Effector memory CD4-positive, alpha-beta T cell (primary cell): Measurements from ENCODE around the gene NDOR1.

Experiments
- DNase-seq, 3 donors: peaks; one replicate each; pipeline ENCODE4 v3.0.0-alpha.2; 2020
- H3K27ac ChIP-seq: 2 replicates; pipeline ENCODE4 v1.7.0; 2013; ENCODE audit warnings: mild to moderate bottlenecking, low read length, moderate library complexity; ENCODE audit not compliant: insufficient read depth, poor library complexity, severe bottlenecking
- H3K27me3 ChIP-seq: replicated peaks from 2 replicates; pipeline ENCODE4 v1.7.0; 2013; ENCODE audit warnings: mild to moderate bottlenecking, low read length; ENCODE audit not compliant: insufficient read depth, control insufficient read depth, poor library complexity, severe bottlenecking
- H3K36me3 ChIP-seq: 2 replicates; pipeline ENCODE4 v1.7.0; 2013; ENCODE audit warnings: mild to moderate bottlenecking, low read length, moderate library complexity; ENCODE audit not compliant: control insufficient read depth, insufficient read depth
- H3K4me1 ChIP-seq: 2 replicates; pipeline ENCODE4 v1.7.0; 2013; ENCODE audit warnings: low read length, mild to moderate bottlenecking; ENCODE audit not compliant: control insufficient read depth, insufficient read depth, poor library complexity, severe bottlenecking
- H3K4me3 ChIP-seq: 2 replicates; pipeline ENCODE4 v1.7.0; 2013; ENCODE audit warnings: low read length, low read depth, mild to moderate bottlenecking; ENCODE audit not compliant: insufficient read depth, poor library complexity, severe bottlenecking
- H3K9me3 ChIP-seq: 2 replicates; pipeline ENCODE4 v1.7.0; 2013; ENCODE audit warnings: mild to moderate bottlenecking, low read length, moderate library complexity; ENCODE audit not compliant: control insufficient read depth

The NDOR1 gene

DNA sequence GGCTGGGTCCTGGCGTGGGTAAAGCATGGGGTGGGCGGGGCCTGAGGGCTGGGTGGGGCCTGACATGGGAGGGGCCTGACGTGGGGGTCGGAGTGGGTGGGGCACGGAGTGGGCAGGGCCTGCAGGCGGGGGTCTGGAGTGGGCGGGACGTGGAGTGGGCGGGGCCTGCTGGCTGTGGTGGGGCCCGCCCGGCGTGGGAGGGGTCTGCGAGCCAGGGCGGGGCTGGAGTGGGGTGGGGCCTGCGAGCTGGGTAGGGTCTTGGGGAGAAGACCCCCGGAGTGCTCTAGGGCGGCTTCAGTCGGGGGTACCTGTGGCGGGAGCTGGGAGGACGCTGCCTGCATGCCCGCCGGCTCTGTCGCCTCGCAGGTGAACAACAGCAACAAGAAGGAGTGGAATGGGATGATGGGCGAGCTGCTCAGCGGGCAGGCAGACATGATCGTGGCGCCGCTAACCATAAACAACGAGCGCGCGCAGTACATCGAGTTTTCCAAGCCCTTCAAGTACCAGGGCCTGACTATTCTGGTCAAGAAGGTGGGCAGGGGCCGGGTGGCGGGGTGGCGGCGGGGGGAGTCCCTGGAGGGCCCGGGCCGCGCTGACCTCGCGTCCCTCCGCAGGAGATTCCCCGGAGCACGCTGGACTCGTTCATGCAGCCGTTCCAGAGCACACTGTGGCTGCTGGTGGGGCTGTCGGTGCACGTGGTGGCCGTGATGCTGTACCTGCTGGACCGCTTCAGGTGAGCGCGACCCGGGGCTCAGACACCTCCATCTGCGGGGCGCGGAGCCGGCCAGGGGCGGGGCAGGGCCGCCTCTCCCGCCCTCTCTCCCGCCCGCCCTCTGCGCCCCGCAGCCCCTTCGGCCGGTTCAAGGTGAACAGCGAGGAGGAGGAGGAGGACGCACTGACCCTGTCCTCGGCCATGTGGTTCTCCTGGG is 43.7 kb upstream of the NDOR1 start:
- Histone ChIP-seq H3K4me3 (no peak overlapping the region), H3K27me3 (peaks cover 60% of the 10 kb centered on the region), H3K4me1 (peaks cover 20% of the 10 kb centered on the region)

GRCh38 chr9:137162505-137163364 is 42.8 kb upstream of the NDOR1 start:
- no peak for DNase-seq
- H3K4me1 ChIP-seq: peaks cover 18% of the 10 kb centered on the region
- H3K4me3 ChIP-seq: no peak overlapping the region
- H3K27ac ChIP-seq: no peak overlapping the region
- H3K9me3 ChIP-seq: no peaks in the 10 kb centered on the region
- no peaks in the 10 kb centered on the region for H3K36me3 ChIP-seq
- peaks cover 66% of the 10 kb centered on the region for H3K27me3 ChIP-seq

More for the DNA sequence above, 43.7 kb upstream of the NDOR1 start:
- Histone ChIP-seq H3K27ac (no peak overlapping the region), H3K36me3 (no peaks in the 10 kb centered on the region), H3K9me3 (no peaks in the 10 kb centered on the region)
- no peak for DNase-seq

GRCh38 chr9:137163365-137163715 is 42.2 kb upstream of the NDOR1 start:
- Histone ChIP-seq H3K4me3 (no peak overlapping the region), H3K36me3 (no peaks in the 10 kb centered on the region), H3K9me3 (no peaks in the 10 kb centered on the region), H3K4me1 (peaks cover 21% of the 10 kb centered on the region), H3K27ac (no peak overlapping the region), H3K27me3 (peaks cover 71% of the 10 kb centered on the region)
- DNase-seq: no peak

GRCh38 chr9:137163805-137164204 is 41.7 kb upstream of the NDOR1 start:
- no peak overlapping the region for H3K27ac ChIP-seq
- H3K9me3 ChIP-seq: no peaks in the 10 kb centered on the region
- no peaks in the 10 kb centered on the region for H3K36me3 ChIP-seq
- peaks cover 70% of the 10 kb centered on the region for H3K27me3 ChIP-seq
- no peak for DNase-seq
- H3K4me1 ChIP-seq: peaks cover 18% of the 10 kb centered on the region
- no peak overlapping the region for H3K4me3 ChIP-seq

DNA sequence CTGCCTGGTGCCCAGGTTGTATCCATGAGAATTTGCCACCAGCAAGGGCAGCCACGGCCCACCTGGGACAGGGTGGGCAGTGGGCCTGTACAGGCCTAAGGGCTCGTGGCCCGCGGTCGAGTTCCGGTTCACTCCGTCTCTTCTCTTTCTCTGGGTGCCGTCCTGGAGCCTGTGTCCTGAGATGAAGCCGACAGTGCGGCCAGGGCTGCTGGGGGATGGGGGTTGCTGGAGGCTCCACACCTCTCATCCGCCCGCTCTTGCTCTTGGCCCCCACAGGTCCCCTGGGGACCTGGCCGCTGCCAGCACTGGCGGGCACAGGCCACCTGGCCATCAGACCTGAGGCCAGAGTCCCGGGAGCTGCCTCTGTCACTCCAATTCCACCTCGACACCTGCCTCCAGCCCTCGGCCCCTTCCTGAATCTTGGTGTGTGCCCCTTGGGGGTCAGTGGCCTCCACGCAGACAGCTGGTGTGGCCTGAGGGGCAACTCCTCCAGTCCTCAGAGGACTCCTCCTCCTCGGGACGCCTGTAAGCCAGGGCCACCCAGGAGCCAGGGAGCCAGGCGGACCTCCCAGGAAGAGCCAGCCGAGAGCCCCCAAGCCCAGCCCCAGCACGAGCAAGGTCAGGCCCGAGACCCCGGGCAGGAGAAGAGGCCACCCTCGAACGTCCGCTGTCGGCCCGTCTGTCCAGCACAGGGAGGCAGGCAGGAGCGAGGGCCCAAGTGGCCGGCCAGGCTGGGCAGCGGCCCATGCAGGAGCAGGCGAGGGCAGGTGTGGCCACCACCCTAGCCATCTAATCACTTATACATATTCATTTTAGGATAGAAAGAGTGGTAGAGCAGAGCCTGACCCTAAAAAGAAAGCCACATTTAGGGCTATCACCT is 40.9 kb upstream of the NDOR1 start:
- no peak for DNase-seq
- no peaks in the 10 kb centered on the region for H3K9me3 ChIP-seq
- no peak overlapping the region for H3K4me3 ChIP-seq
- no peaks in the 10 kb centered on the region for H3K36me3 ChIP-seq
- peaks cover 73% of the 10 kb centered on the region for H3K27me3 ChIP-seq
- no peak overlapping the region for H3K27ac ChIP-seq
- peaks cover 26% of the 10 kb centered on the region for H3K4me1 ChIP-seq

DNA sequence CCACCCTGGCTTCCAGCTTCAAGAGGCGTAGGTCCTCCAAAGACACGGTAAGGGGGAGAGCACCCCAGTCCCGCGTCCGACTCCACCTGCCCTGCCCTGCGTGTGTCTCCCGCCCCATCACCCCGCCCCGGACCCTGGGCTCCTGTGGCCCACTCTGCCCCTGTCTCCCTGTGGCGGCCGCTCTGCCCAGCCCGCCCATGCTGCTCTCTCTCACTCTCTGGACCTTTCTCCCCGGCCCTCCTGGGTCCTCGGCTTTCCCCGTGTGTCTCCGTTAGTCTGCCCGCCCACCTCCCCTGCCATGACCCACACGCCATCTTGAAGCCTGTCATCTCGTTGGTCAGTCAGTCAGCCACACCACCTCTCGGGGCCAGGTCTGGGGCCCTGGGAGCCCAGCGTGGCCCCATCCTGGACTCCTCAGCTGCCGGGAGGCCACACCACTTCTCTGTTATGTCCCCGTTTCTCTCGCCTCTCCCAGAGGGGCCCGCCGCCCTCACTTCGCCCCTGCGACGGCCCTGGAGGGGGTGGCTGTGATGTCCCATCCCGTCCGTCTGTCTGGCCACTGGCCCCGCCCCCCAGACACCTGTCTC is 40.2 kb upstream of the NDOR1 start:
- no peak for DNase-seq
- Histone ChIP-seq H3K4me1 (peaks cover 26% of the 10 kb centered on the region), H3K9me3 (no peaks in the 10 kb centered on the region)

DNA sequence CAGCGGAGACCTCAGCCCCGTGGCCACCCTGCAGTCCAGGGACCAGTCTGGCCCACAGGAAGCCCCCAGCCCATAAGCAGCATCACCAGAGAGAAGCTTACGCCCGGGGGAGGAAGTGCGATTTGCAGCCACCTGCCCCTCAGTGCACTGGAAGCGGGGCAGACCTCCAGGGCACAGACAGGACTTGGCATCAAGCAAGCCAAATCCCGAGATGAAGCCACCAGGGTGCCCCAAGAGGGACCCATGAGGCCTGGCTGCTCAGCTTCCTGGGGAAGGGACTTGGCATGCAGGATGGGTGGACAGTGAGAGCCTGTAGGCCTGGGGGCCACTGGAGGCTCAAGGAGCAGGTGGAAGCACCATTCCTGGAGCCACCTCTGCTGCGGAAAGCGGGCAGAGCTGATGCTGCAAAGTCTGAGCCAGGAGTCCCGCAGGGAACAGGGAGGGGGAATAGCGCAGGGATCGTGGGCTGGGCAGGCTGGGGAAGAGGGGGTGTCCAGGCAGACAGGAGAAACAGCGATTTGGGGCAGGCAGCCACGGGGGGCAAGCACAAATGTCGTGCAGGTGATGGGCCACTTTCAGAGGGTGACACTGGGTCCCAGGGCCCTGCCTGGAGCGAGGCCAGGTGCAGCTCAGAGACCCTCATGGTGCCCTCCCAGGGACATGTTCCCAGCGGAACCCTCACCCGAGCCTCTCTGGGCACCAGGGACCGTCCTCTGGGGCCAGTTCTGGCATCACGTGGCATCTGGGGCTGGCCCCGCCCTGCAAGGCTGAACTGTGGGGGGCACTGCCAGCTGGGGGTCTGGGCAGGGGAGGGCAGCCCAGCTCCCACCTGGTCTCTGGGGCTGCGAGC is 38.9 kb upstream of the NDOR1 start:
- no peak for DNase-seq
- Histone ChIP-seq H3K9me3 (no peaks in the 10 kb centered on the region), H3K36me3 (no peaks in the 10 kb centered on the region), H3K4me1 (peaks cover 26% of the 10 kb centered on the region), H3K27ac (no peak overlapping the region), H3K4me3 (no peak overlapping the region), H3K27me3 (peaks cover 78% of the 10 kb centered on the region)

More for the DNA sequence above, 40.2 kb upstream of the NDOR1 start:
- H3K4me3 ChIP-seq: no peak overlapping the region
- no peak overlapping the region for H3K27ac ChIP-seq
- H3K27me3 ChIP-seq: peaks cover 75% of the 10 kb centered on the region
- no peaks in the 10 kb centered on the region for H3K36me3 ChIP-seq

DNA sequence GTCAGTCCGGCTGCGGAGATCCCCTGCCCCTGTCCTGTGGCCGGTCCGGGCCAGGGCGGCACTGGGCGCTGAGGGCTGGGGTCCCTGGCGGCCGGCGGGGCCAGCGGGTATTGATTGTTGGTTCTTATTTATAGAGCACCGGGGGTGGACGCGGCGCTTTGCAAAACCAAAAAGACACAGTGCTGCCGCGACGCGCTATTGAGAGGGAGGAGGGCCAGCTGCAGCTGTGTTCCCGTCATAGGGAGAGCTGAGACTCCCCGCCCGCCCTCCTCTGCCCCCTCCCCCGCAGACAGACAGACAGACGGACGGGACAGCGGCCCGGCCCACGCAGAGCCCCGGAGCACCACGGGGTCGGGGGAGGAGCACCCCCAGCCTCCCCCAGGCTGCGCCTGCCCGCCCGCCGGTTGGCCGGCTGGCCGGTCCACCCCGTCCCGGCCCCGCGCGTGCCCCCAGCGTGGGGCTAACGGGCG is 38.2 kb upstream of the NDOR1 start:
- Histone ChIP-seq H3K4me1 (peaks cover 26% of the 10 kb centered on the region), H3K4me3 (no peak overlapping the region), H3K27me3 (peaks cover 74% of the 10 kb centered on the region), H3K36me3 (no peaks in the 10 kb centered on the region), H3K9me3 (no peaks in the 10 kb centered on the region), H3K27ac (no peak overlapping the region)
- no peak for DNase-seq
